LNCAP (cell line): ENCODE measurements around the gene HSD17B2.

Source experiments
- TF ChIP-seq, protein P1 (sequence below): fragments of 450-650 bp; IDR thresholded peaks from 2 replicates; pipeline ENCODE4 v1.5.1; 2017; ENCODE audit warnings: mild to moderate bottlenecking

HSD17B2 gene

DNA sequence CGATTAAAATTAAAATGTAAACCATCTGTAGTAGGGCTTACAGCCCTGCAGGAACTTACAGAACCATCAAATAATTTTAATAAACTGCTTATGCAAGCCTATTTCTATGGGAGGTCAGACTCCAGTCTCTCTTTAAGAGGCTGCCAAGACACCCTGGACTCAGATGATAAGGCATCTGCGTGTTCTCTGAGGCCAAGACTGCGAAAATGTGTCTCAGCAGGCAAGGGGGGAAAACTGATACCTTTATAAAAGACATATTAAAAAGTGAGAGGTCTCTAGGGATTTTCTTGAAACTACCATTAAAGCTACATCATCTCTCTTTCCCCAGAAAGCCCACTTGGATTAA lies 102.7 kb downstream of the HSD17B2 start:
- TF ChIP-seq, protein P1, sequence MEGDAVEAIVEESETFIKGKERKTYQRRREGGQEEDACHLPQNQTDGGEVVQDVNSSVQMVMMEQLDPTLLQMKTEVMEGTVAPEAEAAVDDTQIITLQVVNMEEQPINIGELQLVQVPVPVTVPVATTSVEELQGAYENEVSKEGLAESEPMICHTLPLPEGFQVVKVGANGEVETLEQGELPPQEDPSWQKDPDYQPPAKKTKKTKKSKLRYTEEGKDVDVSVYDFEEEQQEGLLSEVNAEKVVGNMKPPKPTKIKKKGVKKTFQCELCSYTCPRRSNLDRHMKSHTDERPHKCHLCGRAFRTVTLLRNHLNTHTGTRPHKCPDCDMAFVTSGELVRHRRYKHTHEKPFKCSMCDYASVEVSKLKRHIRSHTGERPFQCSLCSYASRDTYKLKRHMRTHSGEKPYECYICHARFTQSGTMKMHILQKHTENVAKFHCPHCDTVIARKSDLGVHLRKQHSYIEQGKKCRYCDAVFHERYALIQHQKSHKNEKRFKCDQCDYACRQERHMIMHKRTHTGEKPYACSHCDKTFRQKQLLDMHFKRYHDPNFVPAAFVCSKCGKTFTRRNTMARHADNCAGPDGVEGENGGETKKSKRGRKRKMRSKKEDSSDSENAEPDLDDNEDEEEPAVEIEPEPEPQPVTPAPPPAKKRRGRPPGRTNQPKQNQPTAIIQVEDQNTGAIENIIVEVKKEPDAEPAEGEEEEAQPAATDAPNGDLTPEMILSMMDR, result no peak

DNA sequence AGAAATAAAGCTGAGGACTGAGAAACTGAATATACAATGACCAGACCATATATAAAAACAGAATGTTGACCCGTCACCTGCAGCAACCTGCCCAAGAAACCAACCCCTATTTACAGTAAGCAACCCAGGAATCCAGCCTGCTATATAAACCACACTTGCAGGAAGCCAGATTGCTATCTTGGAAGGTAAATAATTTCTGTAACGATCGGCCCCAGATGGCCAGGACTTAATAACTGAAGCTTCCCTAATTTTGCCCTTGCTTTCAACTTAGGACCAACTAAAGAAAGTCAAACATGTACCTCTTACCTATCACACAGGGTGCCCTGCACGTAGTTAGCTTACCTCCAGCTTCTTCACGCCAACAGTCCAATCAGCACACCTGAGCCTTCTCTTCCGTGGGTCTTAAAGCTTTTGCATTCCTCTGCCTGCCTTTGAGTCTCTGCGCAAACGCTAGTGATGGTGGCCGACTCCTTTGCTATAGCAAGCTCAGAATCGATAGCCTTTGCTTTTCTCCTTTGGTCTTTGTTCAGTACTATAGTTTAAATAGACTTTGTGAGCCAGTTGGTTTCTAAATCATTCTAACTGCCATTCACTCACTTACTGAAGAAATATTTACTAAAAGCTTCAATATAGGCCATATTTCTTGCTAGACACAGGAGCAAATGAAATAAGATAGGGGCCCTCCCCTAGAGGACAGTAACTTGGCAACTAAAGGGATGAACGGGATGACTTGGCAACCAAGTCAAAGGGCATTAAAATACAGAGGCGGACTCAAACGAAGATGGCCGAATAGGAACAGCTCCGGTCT lies 103.6 kb downstream of the HSD17B2 start:
- TF ChIP-seq, protein P1, result no peak

DNA sequence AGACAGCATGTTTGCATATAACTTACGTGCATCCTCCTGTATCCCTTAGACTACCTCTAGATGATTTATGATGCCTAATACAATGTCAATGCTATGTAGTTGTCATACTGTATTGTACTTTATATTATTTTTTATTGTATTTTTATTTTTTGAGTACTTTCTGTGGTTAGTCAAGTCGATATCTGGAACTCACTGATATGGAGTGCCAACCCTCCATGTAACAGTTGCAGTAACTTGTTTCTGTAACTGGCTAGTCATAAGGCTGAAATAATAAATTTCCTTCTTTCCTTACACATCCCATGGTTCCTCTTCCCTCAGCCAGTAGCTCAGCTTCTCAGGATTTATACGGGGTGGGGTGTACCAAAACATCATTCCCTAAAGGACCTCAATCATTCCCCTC lies 111.5 kb downstream of the HSD17B2 start:
- TF ChIP-seq, protein P1, result no peak

DNA sequence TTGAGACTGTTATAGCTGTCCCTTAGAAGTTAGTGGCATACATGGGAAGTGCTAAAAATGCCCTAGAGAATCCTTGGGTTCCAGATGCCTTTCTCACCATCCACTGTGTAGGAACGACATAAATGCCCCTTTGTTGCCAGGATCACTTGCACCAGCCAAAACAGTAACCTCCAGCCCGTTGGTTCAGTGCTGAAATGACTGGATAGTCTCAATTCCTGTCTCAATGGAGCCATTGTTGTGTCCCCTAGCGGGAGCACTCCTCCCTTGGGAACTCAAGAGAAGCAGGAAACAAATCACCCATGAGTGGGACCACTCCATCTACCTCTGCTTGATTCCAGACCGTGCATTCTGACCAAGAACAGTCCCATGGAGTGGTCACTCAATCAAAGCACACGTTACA lies 111.9 kb downstream of the HSD17B2 start:
- TF ChIP-seq, protein P1, result no peak

DNA sequence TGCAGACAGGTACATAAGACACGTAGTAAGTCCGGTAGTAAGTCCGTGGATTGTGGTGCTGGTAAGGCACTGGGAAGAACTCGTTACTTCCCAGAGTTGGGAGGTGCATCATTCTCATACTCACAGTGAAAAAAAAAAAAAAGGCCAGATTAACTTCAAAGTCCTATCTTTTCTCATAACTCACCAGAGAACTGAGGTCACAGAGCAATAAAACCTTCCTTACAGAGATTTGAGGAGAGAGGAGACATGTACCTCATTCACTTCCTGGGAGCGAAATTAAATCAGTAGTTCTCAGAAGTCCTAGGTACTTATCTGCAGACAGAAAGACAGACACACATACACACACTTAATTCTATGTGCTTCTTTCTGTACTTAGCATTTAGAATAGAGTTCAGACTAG lies 112.5 kb downstream of the HSD17B2 start:
- TF ChIP-seq, protein P1, result no peak
